ENCODE data around the gene MOB1A. TPM values are rescaled to one million over a fixed set of nuclear protein-coding genes. Genes with fewer than 3 reads are reported as not detected.
A peak's percentile ranks its signal among the peaks of the same experiment; 100 is the strongest.

Gene MOB1A
- total and polyA plus RNA-seq, 10 of the 15 experiments (the other 5 are each of a cell fraction or from before 2014, with no cell fraction given), result 41.2 to 232 (median 172) TPM

DNA sequence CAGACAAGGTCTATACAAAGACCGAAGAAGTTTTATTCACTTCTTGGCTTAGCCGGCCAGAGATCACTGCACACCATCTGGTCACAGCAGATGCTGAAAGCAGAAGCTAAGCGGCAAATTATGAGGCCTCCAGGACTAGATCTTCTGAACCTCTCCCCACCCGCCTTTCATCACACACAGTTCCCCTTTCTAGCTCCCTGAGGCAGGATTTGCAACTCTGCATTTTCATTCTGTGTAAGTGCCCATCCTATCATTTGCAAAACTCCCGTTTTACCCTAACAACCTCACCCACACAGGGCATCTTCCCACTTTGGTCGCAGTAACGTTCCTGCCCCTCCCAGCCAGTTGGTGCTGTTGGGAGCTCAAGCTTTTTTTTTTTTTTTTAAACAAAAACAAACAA lies 3.1 kb upstream of the MOB1A start (continued):
- TF ChIP-seq REST (IDR thresholded peaks at IDR 0.05; ENCODE audit: low read depth, low read length) (no peak), SMAD5 (IDR thresholded peaks at IDR 0.05; ENCODE audit: low read depth) (no peak), TAF1 (IDR thresholded peaks at IDR 0.05; ENCODE audit: borderline replicate concordance, low read depth, low read length) (peak; percentile 53; the same call in 1 of the 2 replicates), FOXM1 (IDR thresholded peaks at IDR 0.05; ENCODE audit: low read depth, low read length) (no peak), PML (IDR thresholded peaks at IDR 0.05; ENCODE audit: low read length) (no peak), ATF7 (IDR thresholded peaks at IDR 0.05; ENCODE audit: low read depth) (peak; percentile 37; the same call in 1 of the 2 replicates), RBBP5 (conservative IDR thresholded peaks at IDR 0.05) (no peak), POU2F2 (IDR thresholded peaks at IDR 0.05; ENCODE audit: borderline replicate concordance, low read depth, low read length) (peak; percentile 63; the same call in 1 of the 3 replicates), RAD51 (IDR thresholded peaks at IDR 0.05) (no peak), RELA (IDR thresholded peaks at IDR 0.05; ENCODE audit: borderline replicate concordance, partially characterized antibody) (no peak), SUPT20H (IDR thresholded peaks at IDR 0.05; ENCODE audit: borderline replicate concordance, control insufficient read depth, low read depth, low read length) (no peak), IRF5 (IDR thresholded peaks at IDR 0.05; ENCODE audit: borderline replicate concordance) (no peak), ESRRA (IDR thresholded peaks at IDR 0.05; ENCODE audit: low read length) (no peak), SIX5 (IDR thresholded peaks at IDR 0.05; ENCODE audit: low read depth, low read length, severe bottlenecking) (no peak), WRNIP1 (IDR thresholded peaks at IDR 0.05; ENCODE audit: borderline replicate concordance, low read depth, low read length) (0 out of 2 replicates have a peak, but pooled peaks have one; percentile 66), HDAC2 (IDR thresholded peaks at IDR 0.05) (no peak), MYC (IDR thresholded peaks at IDR 0.05; ENCODE audit: insufficient read depth, insufficient read length, insufficient replicate concordance, low read length, severe bottlenecking) (no peak), EGR1 (IDR thresholded peaks at IDR 0.05; ENCODE audit: borderline replicate concordance in 1 of 2, low read depth in 2 of 2, low read length in 2 of 2) (no peak), CEBPZ (IDR thresholded peaks at IDR 0.05; ENCODE audit: low read depth, low read length) (no peak), YBX1 (IDR thresholded peaks at IDR 0.05) (no peak)
- TF ChIP-seq, protein P1, sequence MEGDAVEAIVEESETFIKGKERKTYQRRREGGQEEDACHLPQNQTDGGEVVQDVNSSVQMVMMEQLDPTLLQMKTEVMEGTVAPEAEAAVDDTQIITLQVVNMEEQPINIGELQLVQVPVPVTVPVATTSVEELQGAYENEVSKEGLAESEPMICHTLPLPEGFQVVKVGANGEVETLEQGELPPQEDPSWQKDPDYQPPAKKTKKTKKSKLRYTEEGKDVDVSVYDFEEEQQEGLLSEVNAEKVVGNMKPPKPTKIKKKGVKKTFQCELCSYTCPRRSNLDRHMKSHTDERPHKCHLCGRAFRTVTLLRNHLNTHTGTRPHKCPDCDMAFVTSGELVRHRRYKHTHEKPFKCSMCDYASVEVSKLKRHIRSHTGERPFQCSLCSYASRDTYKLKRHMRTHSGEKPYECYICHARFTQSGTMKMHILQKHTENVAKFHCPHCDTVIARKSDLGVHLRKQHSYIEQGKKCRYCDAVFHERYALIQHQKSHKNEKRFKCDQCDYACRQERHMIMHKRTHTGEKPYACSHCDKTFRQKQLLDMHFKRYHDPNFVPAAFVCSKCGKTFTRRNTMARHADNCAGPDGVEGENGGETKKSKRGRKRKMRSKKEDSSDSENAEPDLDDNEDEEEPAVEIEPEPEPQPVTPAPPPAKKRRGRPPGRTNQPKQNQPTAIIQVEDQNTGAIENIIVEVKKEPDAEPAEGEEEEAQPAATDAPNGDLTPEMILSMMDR (IDR thresholded peaks at IDR 0.05 in 2 of 3, conservative IDR thresholded peaks at IDR 0.05 in 1 of 3; ENCODE audit: control insufficient read depth in 2 of 3, extremely low read depth in 1 of 3, insufficient read depth in 1 of 3, low read depth in 3 of 3, low read length in 3 of 3), result no peak

Measured in GM12878 (cell line).